Stimulated activated CD8-positive, alpha-beta memory T cell treated with anti-CD3 and anti-CD28 coated beads, Interleukin-4, amount 100 ng/mL, for 4 hours (primary cell): ENCODE data around the gene GTF2IRD2.
"Not testable (repeated sequence)": the region's sequence is repeated elsewhere in the genome, so short reads cannot be mapped to it uniquely, and the experiment has no call there.

Source experiments
- DNase-seq, 2 donors: peaks; one replicate each; pipeline ENCODE4 v3.0.0-alpha.2; 2020; ENCODE audit warnings: low read depth in 2 of 2, low spot score in 1 of 2

GTF2IRD2 gene

GRCh38 chr7:74850833-74851721 is at the start of gene GTF2IRD2:
Gene GTF2IRD2 (minus strand): TSS chr7:74851605. CDS start chr7:74836378, 15,227 bp downstream.
- DNase-seq: not testable (repeated sequence)

- peak; percentile 56 to 64 for DNase-seq
Measured at GRCh38 chr7:74890158-74891123, 39.0 kb upstream of the GTF2IRD2 start.

GRCh38 chr7:74889518-74890129 is 38.2 kb upstream of the GTF2IRD2 start:
- DNase-seq: not testable (repeated sequence)

GRCh38 chr7:74885295-74885694 is 33.9 kb upstream of the GTF2IRD2 start:
- DNase-seq: not testable (repeated sequence)

GRCh38 chr7:74882110-74882509 is 30.7 kb upstream of the GTF2IRD2 start:
- not testable (repeated sequence) for DNase-seq

- not testable (repeated sequence) for DNase-seq
Measured at GRCh38 chr7:74874748-74875512, 23.5 kb upstream of the GTF2IRD2 start.

GRCh38 chr7:74874104-74874747 is 22.8 kb upstream of the GTF2IRD2 start:
- not testable (repeated sequence) for DNase-seq

GRCh38 chr7:74872542-74872941 is 21.1 kb upstream of the GTF2IRD2 start:
- DNase-seq: not testable (repeated sequence)

- not testable (repeated sequence) for DNase-seq
Measured at GRCh38 chr7:74865777-74866176, 14.4 kb upstream of the GTF2IRD2 start.

GRCh38 chr7:74849853-74850252 is 1.6 kb downstream of the GTF2IRD2 start:
- not testable (repeated sequence) for DNase-seq

- DNase-seq: not testable (repeated sequence)
Measured at GRCh38 chr7:74830411-74830810, 21.0 kb downstream of the GTF2IRD2 start.

GRCh38 chr7:74829959-74830358 is 21.4 kb downstream of the GTF2IRD2 start:
- not testable (repeated sequence) for DNase-seq

- not testable (repeated sequence) for DNase-seq
Measured at GRCh38 chr7:74821259-74821658, 30.1 kb downstream of the GTF2IRD2 start.

GRCh38 chr7:74820146-74820805 is 31.1 kb downstream of the GTF2IRD2 start:
- not testable (repeated sequence) for DNase-seq

- not testable (repeated sequence) for DNase-seq
Measured at GRCh38 chr7:74815882-74816281, 35.5 kb downstream of the GTF2IRD2 start.

GRCh38 chr7:74798644-74799043 is 52.8 kb downstream of the GTF2IRD2 start:
- DNase-seq: not testable (repeated sequence)

- DNase-seq: not testable (repeated sequence)
Measured at GRCh38 chr7:74797848-74798622, 53.4 kb downstream of the GTF2IRD2 start.

- not testable (repeated sequence) for DNase-seq
Measured at GRCh38 chr7:74789200-74789736, 62.1 kb downstream of the GTF2IRD2 start.
